CD4-positive, alpha-beta T cell treated with Interleukin-17A for 4 hours (primary cell): ENCODE data around the gene SLAMF8.

Experiments
- DNase-seq: peaks from one replicate; pipeline ENCODE4 v3.0.0-alpha.2; 2020; ENCODE audit warnings: mixed read lengths

The SLAMF8 gene

DNA sequence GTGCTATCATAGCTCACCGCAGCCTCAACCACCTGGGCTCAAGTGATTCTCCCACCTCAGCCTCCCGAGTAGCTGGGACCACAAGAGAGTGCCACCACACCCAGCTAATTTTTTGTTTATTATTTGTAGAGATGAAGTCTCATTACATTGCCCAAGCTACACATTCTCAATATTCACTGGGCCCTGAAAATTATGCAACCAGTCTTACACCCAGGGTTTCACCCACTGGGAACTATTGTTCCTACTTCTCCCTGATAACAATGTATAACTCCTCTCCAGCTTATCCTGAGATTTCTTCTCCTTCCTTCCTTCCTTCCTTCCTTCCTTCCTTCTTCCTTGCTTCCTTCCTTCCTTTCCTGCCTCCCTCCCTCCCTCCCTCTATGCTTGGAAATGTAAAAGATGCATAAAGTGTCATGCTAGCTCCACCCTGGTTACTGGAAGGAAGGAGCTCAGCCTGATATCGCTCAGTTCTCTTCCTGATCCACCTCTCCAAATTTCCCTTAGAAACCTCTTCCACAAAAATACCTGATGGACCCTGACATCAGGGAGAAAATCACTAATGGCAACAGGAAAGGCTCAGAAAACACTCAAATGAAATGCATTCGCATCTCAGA, 47.0 kb downstream of the SLAMF8 start:
- no peak for DNase-seq

DNA sequence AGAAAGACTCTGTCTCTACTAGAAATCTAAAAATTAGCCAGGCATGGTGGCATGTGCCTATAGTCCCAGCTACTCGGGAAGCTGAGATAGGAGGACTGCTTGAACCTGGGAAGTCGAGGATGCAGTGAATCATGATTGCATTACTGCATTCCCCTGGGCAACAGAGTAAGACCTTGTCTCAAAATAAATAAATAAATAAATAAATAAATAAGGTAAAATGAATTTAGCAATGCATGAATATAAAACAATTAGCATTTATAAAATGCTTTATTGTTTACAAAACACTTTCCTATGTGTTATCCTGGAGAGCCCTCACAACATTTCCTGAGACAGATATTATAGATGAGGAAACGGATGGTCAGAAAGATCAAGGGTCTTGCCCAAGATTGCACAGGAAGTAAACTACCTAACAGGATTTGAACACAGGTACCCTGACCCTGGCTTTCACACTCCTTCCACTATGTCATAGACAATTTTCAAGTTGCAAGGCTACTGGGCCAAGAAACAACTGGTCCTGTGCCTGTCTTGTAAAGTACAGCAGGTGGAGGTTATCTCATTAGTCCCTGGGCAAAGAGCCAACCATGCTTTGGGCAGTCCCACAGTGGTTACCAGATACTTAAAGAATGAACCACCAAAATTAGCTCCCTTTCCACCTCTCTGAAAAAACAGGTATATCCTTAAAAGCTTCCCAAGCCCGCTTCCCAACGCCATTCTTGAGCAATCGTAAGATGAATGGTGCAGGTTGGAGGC, 51.2 kb downstream of the SLAMF8 start:
- DNase-seq: no peak

GRCh38 chr1:159879136-159879535, 52.5 kb downstream of the SLAMF8 start:
- no peak for DNase-seq

GRCh38 chr1:159879977-159880376, 53.3 kb downstream of the SLAMF8 start:
- no peak for DNase-seq

GRCh38 chr1:159880430-159880829, 53.8 kb downstream of the SLAMF8 start:
- no peak for DNase-seq

DNA sequence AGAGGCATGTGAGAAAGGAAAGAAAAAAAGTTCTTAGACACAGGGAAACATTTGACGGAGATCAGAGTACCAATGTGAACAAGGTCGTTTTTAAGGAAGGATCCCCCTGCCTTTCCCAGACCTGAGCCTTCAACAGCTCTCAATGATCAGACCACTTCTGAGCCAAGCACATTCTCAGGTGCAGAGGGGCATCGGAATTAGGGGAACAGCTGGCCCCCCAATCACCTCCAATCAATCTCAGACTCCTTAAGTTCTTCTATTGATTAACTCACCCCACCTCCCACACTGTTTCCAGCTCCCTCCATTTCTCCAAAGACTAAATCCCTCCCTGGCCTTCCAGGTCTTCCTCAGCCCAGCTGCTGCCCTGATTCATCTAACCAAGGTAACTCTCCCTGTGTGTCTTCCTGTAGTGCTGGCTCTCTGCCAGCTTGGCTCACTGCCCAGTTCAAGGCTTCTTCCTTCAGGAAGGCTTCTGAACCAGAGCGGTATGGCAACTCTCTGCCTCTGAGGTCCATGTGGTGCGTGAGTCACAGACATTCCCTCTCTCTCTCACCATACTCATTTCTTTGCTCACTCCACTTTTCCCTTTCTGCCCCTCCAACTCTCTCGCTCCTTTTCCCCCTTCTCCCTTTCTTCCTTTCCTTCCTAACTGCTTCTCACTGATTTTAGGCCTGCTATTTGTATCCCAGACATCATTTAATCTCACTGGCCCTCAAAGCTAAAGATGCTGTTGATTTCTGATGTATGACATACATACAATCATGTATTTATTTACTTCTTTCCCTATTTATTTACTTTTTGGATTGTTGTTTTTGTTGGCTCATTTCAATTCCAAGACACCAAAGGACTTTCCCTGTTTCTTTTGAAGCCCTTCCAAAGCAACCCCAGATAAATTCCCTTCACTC, 55.2 kb downstream of the SLAMF8 start:
- peak; percentile 79 for DNase-seq

DNA sequence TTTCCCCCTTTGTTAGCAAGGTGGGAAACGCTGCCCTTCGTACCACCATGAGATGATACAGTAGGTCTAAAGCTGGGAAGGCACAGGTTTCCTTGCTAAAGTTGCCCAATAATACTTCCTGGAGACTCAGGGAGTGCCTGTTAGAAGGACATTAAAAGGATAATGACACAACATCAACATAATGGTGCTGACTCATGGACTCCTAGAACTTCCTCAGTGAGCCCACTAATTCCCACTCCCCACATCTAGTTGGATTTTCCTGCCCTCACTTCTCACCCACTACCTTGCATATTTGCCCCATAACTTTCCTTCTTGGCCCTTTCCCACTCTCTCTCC, 55.8 kb downstream of the SLAMF8 start:
- no peak for DNase-seq

- DNase-seq: no peak
These were observed 56.5 kb downstream of the SLAMF8 start for GRCh38 chr1:159883134-159883533.

- no peak for DNase-seq
These were observed 57.6 kb downstream of the SLAMF8 start for GRCh38 chr1:159884296-159884695.
